ENCODE measurements around the gene YIPF3. TPM values are rescaled to one million over a fixed set of nuclear protein-coding genes. Genes with fewer than 3 reads are reported as not detected.

Gene YIPF3
- total RNA-seq, 1 donor from 2014 or later: 122 TPM

- Mint-ChIP-seq H3K4me1 (ENCODE audit: unreplicated experiment) (peaks cover 9% of the 10 kb centered on the region), H3K4me3 (peak overlapping the region; percentile 88), H3K36me3 (peaks cover 12% of the 10 kb centered on the region), H3K9me3 (no peaks in the 10 kb centered on the region), H3K27me3 (peaks cover 19% of the 10 kb centered on the region), H3K27ac (peak overlapping the region; percentile 60)
- TF ChIP-seq, protein P1, sequence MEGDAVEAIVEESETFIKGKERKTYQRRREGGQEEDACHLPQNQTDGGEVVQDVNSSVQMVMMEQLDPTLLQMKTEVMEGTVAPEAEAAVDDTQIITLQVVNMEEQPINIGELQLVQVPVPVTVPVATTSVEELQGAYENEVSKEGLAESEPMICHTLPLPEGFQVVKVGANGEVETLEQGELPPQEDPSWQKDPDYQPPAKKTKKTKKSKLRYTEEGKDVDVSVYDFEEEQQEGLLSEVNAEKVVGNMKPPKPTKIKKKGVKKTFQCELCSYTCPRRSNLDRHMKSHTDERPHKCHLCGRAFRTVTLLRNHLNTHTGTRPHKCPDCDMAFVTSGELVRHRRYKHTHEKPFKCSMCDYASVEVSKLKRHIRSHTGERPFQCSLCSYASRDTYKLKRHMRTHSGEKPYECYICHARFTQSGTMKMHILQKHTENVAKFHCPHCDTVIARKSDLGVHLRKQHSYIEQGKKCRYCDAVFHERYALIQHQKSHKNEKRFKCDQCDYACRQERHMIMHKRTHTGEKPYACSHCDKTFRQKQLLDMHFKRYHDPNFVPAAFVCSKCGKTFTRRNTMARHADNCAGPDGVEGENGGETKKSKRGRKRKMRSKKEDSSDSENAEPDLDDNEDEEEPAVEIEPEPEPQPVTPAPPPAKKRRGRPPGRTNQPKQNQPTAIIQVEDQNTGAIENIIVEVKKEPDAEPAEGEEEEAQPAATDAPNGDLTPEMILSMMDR (conservative IDR thresholded peaks at IDR 0.05): no peak
- no peak for DNase-seq (ENCODE audit: extremely low spot score, unreplicated experiment)
Observed at GRCh38 chr6:43509142-43509983, 7.4 kb downstream of the YIPF3 start.

- Mint-ChIP-seq H3K4me3 (peak overlapping the region; percentile 88), H3K27me3 (peaks cover 19% of the 10 kb centered on the region), H3K9me3 (no peaks in the 10 kb centered on the region), H3K36me3 (peaks cover 10% of the 10 kb centered on the region), H3K4me1 (ENCODE audit: unreplicated experiment) (peaks cover 9% of the 10 kb centered on the region), H3K27ac (peak overlapping the region; percentile 60)
- DNase-seq (ENCODE audit: extremely low spot score, unreplicated experiment): no peak
- TF ChIP-seq, protein P1 (conservative IDR thresholded peaks at IDR 0.05): no peak
Observed at GRCh38 chr6:43508481-43509141, 8.1 kb downstream of the YIPF3 start.

- Mint-ChIP-seq H3K27me3 (peaks cover 19% of the 10 kb centered on the region), H3K4me1 (ENCODE audit: unreplicated experiment) (peaks cover 9% of the 10 kb centered on the region), H3K9me3 (no peaks in the 10 kb centered on the region), H3K4me3 (no peak overlapping the region), H3K36me3 (peaks cover 5% of the 10 kb centered on the region), H3K27ac (no peak overlapping the region)
- TF ChIP-seq, protein P1 (conservative IDR thresholded peaks at IDR 0.05): peak; percentile 98
- peak; percentile 86 for DNase-seq (ENCODE audit: extremely low spot score, unreplicated experiment)
Observed at GRCh38 chr6:43506667-43507471, 9.9 kb downstream of the YIPF3 start.

- Mint-ChIP-seq H3K4me1 (ENCODE audit: unreplicated experiment) (peaks cover 9% of the 10 kb centered on the region), H3K36me3 (no peaks in the 10 kb centered on the region), H3K4me3 (no peak overlapping the region), H3K9me3 (no peaks in the 10 kb centered on the region), H3K27me3 (peaks cover 19% of the 10 kb centered on the region), H3K27ac (no peak overlapping the region)
- TF ChIP-seq, protein P1 (conservative IDR thresholded peaks at IDR 0.05): no peak
- no peak for DNase-seq (ENCODE audit: extremely low spot score, unreplicated experiment)
Observed at GRCh38 chr6:43506171-43506570, 10.6 kb downstream of the YIPF3 start.

DNA sequence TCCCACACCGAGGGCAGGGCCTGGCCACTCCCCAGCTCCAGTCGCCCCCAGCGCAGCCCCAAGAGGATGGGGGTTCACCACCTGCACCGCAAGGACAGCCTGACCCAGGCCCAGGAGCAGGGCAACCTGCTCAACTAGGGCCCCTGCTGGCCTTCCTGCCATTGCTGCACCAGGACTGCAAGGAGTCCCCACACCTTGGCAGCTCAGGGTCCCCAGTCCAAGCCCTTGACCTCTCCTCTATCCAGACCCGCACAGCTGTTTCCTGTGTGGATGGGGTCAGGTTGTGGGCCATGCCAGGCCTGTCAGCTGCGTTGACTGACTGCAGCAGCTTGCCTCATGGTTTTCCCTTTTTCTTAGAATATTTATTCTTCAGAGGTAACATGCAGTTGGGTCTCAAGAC lies 11.0 kb downstream of the YIPF3 start:
- Mint-ChIP-seq H3K36me3 (no peaks in the 10 kb centered on the region), H3K4me3 (no peak overlapping the region), H3K27ac (no peak overlapping the region), H3K9me3 (no peaks in the 10 kb centered on the region), H3K27me3 (peaks cover 19% of the 10 kb centered on the region), H3K4me1 (ENCODE audit: unreplicated experiment) (peaks cover 9% of the 10 kb centered on the region)
- TF ChIP-seq, protein P1 (conservative IDR thresholded peaks at IDR 0.05): no peak
- no peak for DNase-seq (ENCODE audit: extremely low spot score, unreplicated experiment)

Measured in type B pancreatic cell (in vitro differentiated cells).